Upper lobe of left lung (tissue), 6 donors: ENCODE measurements around the gene MCM9. TPM values are rescaled to one million over a fixed set of nuclear protein-coding genes. Genes with fewer than 3 reads are reported as not detected.

Source experiments
- ATAC-seq, 2 donors: fragments of 200-7000 bp; cut with Tn5 transposase; one replicate each; pipeline ENCODE4 v1.9.1; 2022; ENCODE audit warnings: mild to moderate bottlenecking in 2 of 2, moderate library complexity in 2 of 2; ENCODE audit not compliant: low FRiP score in 2 of 2
- DNase-seq, 2 donors: peaks; one replicate each; pipeline ENCODE4 v3.0.0-alpha.2; 2019 to 2020
- H3K27ac ChIP-seq, 4 donors: fragments of 200-600 bp; sonication (generic); one replicate each; pipeline ENCODE4 v1.5.1; 2016 to 2019
- H3K27me3 ChIP-seq, 4 donors: fragments of 200-600 bp; sonication (generic); one replicate each; pipeline ENCODE4 v1.5.1; 2017 to 2019
- H3K36me3 ChIP-seq, 4 donors: fragments of 200-600 bp; sonication (generic); one replicate each; pipeline ENCODE4 v1.5.1; 2016 to 2019
- H3K4me1 ChIP-seq, 4 donors: fragments of 200-600 bp; sonication (generic); one replicate each; pipeline ENCODE4 v1.5.1; 2018 to 2019
- H3K4me3 ChIP-seq, 4 donors: fragments of 200-600 bp; sonication (generic); one replicate each; pipeline ENCODE4 v1.5.1; 2017 to 2019; ENCODE audit warnings: mild to moderate bottlenecking in 2 of 4, moderate library complexity in 1 of 4
- H3K9me3 ChIP-seq, 4 donors: fragments of 200-600 bp; sonication (generic); one replicate each; pipeline ENCODE4 v1.5.1; 2018 to 2019
- CTCF ChIP-seq, 6 experiments: fragments of 450-650 bp in 4 of 6; fragments of 200-600 bp in 2 of 6; sonication (generic) in 2 of 6; IDR thresholded peaks; one replicate each; pipeline ENCODE4 v1.5.1; 2016 to 2019; ENCODE audit warnings: antibody characterized with exemption in 6 of 6
- EP300 ChIP-seq, 4 donors: sonication (generic); formaldehyde crosslinking; IDR thresholded peaks; one replicate each; pipeline ENCODE4 v1.5.1; 2017; ENCODE audit warnings: antibody characterized with exemption in 4 of 4, control low read depth in 2 of 4
- POLR2A ChIP-seq, 4 donors: fragments of 450-650 bp; IDR thresholded peaks; one replicate each; pipeline ENCODE4 v1.5.1; 2016 to 2017; ENCODE audit warnings: antibody characterized with exemption in 4 of 4, mild to moderate bottlenecking in 2 of 4
- POLR2AphosphoS5 ChIP-seq, 2 donors: sonication (generic); formaldehyde crosslinking; IDR thresholded peaks; one replicate each; pipeline ENCODE4 v1.5.1; 2017; ENCODE audit warnings: antibody characterized with exemption in 2 of 2
- whole genome bisulfite sequencing, 2 donors: methylation state at CpG; one replicate each; pipeline ENCODE4 v1.1.5; 2017 to 2018; 5-methylcytosine and 5-hydroxymethylcytosine counted together
- total RNA-seq, 6 donors: library from RNA; depleted of rRNA in 4 of 6; stranded (reverse); fragments of >200 nt in 4 of 6; gene quantifications; one replicate each; pipeline versions ENCODE4 v1.1.0 to v1.2.1, GENCODE V29; 2016 to 2021
- donor health status: DM: no; HTN: no; CAD: no; lungs with moderate emphysema.
- donor health status: DM: no; HTN: yes; CAD: no; lungs with severe emphysema.

The MCM9 gene
- total RNA-seq, 6 donors from 2014 or later, result 19.9 to 62.9 (median 21.5) TPM

DNA sequence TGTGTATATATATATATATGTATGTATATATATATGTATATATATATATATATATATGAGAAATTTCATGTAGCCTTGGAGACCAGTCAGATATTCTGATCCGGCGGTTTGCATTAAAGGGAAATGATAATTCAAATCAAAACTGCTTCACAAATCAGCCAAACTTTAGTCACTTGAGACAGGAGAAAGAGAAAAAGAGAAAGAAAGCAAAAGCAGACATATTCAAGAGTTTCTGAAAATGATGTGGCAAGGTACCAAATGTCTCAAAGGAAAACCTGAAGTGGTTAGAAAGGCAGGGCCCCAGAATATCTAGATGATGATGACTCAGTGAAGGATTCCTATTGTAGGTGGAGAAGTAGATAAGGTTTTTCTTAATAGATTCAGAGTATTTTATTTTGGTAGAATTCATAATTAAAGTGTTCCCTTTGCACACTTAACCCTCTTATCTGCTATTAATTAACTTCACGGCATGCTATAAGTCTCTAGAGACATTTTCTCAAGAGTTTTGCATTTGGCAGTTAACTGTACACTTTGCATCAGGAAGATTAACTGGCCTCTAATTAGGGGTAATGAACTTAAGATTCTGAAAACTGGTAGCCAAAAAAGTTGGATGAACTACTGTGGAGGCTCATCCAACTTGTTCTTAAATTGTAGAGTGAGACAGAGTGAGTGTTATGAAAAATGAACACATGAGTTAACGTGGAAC lies 91.1 kb downstream of the MCM9 start:
- no peaks in the 10 kb centered on the region for H3K4me1 ChIP-seq
- H3K27me3 ChIP-seq, result no peaks in the 10 kb centered on the region
- TF ChIP-seq CTCF (IDR thresholded peaks at IDR 0.05), result no peak
- no peak for TF ChIP-seq POLR2AphosphoS5 (IDR thresholded peaks at IDR 0.05)
- no peak for TF ChIP-seq POLR2A (IDR thresholded peaks at IDR 0.05)
- H3K4me3 ChIP-seq, result no peak overlapping the region
- no peaks in the 10 kb centered on the region for H3K36me3 ChIP-seq
- ATAC-seq (no peak), DNase-seq (no peak)
- 76 to 83% methylated on average over 4 of the region's 4 CpGs for WGBS, 2 donors
- no peaks in the 10 kb centered on the region for H3K9me3 ChIP-seq
- no peak overlapping the region for H3K27ac ChIP-seq

GRCh38 chr6:118830691-118831090 lies 104.3 kb downstream of the MCM9 start:
- TF ChIP-seq EP300 (IDR thresholded peaks at IDR 0.05) (no peak), POLR2AphosphoS5 (IDR thresholded peaks at IDR 0.05) (no peak)
- Histone ChIP-seq H3K9me3 (no peaks in the 10 kb centered on the region), H3K4me1 (no peaks in the 10 kb centered on the region), H3K27me3 (no peaks in the 10 kb centered on the region), H3K36me3 (peaks cover 4 to 33% (median 27%) of the 10 kb centered on the region in 4 donors), H3K4me3 (no peak overlapping the region), H3K27ac (no peak overlapping the region)
- WGBS, 2 donors, result 80 to 89% methylated on average over 2 of the region's 2 CpGs
- DNase-seq, result no peak
- no peak for ATAC-seq

DNA sequence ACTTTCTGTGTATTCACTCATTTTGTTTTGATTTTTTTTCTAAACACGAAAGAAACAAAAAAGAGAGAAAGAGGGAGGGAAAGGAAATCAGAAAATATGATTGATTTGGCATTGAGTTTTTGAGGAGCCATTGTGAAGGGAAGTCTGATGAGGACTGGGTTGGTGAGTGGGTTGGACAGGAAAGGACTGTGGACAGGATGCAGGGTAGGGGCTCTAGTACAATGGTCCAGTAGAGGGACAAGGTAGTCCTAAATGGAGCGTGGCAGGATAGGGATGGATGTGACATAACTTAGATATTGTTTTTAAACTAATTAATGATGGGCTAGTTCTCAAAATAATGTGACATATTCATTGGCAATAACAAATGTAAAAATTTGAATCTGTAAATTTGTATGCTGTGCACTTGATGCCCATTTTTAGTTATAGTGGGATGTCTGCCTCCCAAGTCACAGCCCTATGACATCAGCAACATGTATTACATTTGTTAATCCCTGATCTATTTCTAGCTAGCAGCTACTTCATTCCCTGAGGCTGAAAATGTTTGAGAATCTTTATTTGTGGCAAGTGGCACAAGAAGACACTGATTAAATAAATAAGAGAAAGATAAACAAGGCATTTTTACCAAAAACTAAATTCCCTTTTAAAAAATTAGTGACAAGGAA lies 105.0 kb downstream of the MCM9 start:
- H3K36me3 ChIP-seq, result peaks cover 4 to 41% (median 32%) of the 10 kb centered on the region in 4 donors
- WGBS, 2 donors, result 89% methylated on average over 2 of the region's 2 CpGs
- no peaks in the 10 kb centered on the region for H3K27me3 ChIP-seq
- no peaks in the 10 kb centered on the region for H3K9me3 ChIP-seq
- DNase-seq (no peak), ATAC-seq (no peak)
- no peak for TF ChIP-seq POLR2A (IDR thresholded peaks at IDR 0.05)
- no peak for TF ChIP-seq POLR2AphosphoS5 (IDR thresholded peaks at IDR 0.05)
- no peak for TF ChIP-seq CTCF (IDR thresholded peaks at IDR 0.05)
- no peak for TF ChIP-seq EP300 (IDR thresholded peaks at IDR 0.05)
- H3K4me3 ChIP-seq, result no peak overlapping the region
- no peaks in the 10 kb centered on the region for H3K4me1 ChIP-seq
- H3K27ac ChIP-seq, result no peak overlapping the region

DNA sequence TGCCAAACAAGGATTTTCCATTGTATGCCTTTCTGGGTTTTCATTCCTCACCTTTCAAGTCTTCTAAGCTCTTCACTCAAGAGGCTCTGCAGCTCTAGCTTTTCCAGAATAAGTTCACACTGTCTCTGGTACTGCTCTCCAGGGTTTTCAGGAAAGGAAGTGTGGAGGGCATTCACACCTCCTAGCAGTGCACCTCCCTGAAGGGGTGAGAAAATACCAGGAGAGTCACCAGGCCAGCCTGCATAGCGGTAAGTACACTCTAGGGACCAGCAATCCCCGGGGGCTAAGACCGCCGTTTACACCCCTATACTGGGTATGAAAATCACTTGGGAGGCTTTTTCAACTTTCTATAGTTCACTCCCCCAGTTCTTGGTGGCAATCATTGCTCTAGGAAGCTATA lies 108.9 kb downstream of the MCM9 start:
- Histone ChIP-seq H3K4me3 (no peak overlapping the region), H3K4me1 (no peaks in the 10 kb centered on the region), H3K27me3 (no peaks in the 10 kb centered on the region), H3K9me3 (no peaks in the 10 kb centered on the region), H3K27ac (no peak overlapping the region), H3K36me3 (peaks cover 10 to 60% (median 44%) of the 10 kb centered on the region in 4 donors)
- TF ChIP-seq CTCF (IDR thresholded peaks at IDR 0.05), result no peak
- no peak for TF ChIP-seq POLR2AphosphoS5 (IDR thresholded peaks at IDR 0.05)
- no peak for TF ChIP-seq EP300 (IDR thresholded peaks at IDR 0.05)
- TF ChIP-seq POLR2A (IDR thresholded peaks at IDR 0.05), result no peak
- ATAC-seq (no peak), DNase-seq (no peak)
- 89 to 92% methylated on average over 4 of the region's 4 CpGs for WGBS, 2 donors

DNA sequence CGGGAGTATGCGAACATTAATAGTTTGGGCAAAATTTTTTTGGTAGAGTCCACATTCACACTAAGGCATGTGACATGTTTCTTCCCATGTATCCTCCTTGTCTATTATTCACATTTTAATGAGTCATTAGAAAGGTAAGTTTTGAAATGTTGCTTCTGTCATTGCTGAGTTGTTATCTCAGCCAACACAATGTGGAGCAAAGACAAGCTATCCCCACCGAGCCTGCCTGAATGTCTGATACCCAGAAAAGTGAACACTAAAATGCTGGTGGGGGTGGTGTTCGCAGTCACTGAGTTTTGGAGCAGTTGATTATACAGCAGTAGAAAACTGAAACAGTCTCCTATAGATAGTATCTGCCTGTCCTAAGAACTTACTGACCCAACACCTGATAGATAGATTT lies 109.3 kb downstream of the MCM9 start:
- Histone ChIP-seq H3K27ac (no peak overlapping the region), H3K27me3 (no peaks in the 10 kb centered on the region), H3K9me3 (no peaks in the 10 kb centered on the region), H3K4me1 (no peaks in the 10 kb centered on the region), H3K36me3 (peaks cover 10 to 60% (median 44%) of the 10 kb centered on the region in 4 donors), H3K4me3 (no peak overlapping the region)
- 96 to 97% methylated on average over 4 of the region's 4 CpGs for WGBS, 2 donors
- DNase-seq, result no peak
- ATAC-seq, result no peak
- TF ChIP-seq POLR2A (IDR thresholded peaks at IDR 0.05), result no peak
- TF ChIP-seq CTCF (IDR thresholded peaks at IDR 0.05), result no peak
- no peak for TF ChIP-seq POLR2AphosphoS5 (IDR thresholded peaks at IDR 0.05)
